Osteoblast (primary cell): ENCODE data around the gene LY6G6F. TPM values are rescaled to one million over a fixed set of nuclear protein-coding genes. Genes with fewer than 3 reads are reported as not detected.
A peak's percentile ranks its signal among the peaks of the same experiment; 100 is the strongest.

Source experiments
- DNase-seq: peaks from one replicate; pipeline ENCODE4 v3.0.0; 2011; ENCODE audit warnings: low spot score, mixed read lengths; ENCODE audit not compliant: insufficient read length; ENCODE audit errors: missing footprints
- H2AFZ ChIP-seq: 2 replicates; pipeline ENCODE4 v1.6.0; 2011; ENCODE audit warnings: mild to moderate bottlenecking, low read length
- H3K27ac ChIP-seq: 2 replicates; pipeline ENCODE4 v1.5.1; 2011; ENCODE audit warnings: mild to moderate bottlenecking, low read depth, low read length, moderate library complexity
- H3K27me3 ChIP-seq: 2 replicates; pipeline ENCODE4 v1.6.0; 2012; ENCODE audit warnings: mild to moderate bottlenecking, control low read depth, inconsistent platforms, low read length, moderate library complexity; ENCODE audit not compliant: insufficient read depth
- H3K36me3 ChIP-seq: 2 replicates; pipeline ENCODE4 v1.5.1; 2011; ENCODE audit warnings: mild to moderate bottlenecking, low read length, control low read depth, moderate library complexity; ENCODE audit not compliant: insufficient read depth
- H3K4me1 ChIP-seq: 2 replicates; pipeline ENCODE4 v1.5.1; 2011; ENCODE audit warnings: mild to moderate bottlenecking, low read length, control low read depth, moderate library complexity; ENCODE audit not compliant: insufficient read depth
- H3K4me2 ChIP-seq: 2 replicates; pipeline ENCODE4 v1.6.0; 2011; ENCODE audit warnings: mild to moderate bottlenecking, low read length; ENCODE audit not compliant: insufficient read depth
- H3K4me3 ChIP-seq: fragments of 200-600 bp; sonication (generic); 3 replicates; pipeline ENCODE4 v1.5.1; 2012; ENCODE audit warnings: mild to moderate bottlenecking, low read length, inconsistent platforms; ENCODE audit not compliant: insufficient read depth
- H3K79me2 ChIP-seq: 2 replicates; pipeline ENCODE4 v1.6.0; 2012; ENCODE audit warnings: mild to moderate bottlenecking, low read length, control low read depth, inconsistent platforms; ENCODE audit not compliant: insufficient read depth
- H3K9me3 ChIP-seq: 2 replicates; pipeline ENCODE4 v1.5.1; 2011; ENCODE audit warnings: low read depth, low read length, control low read depth
- H4K20me1 ChIP-seq: 2 replicates; pipeline ENCODE4 v1.6.0; 2012; ENCODE audit warnings: mild to moderate bottlenecking, low read length, control low read depth; ENCODE audit not compliant: insufficient read depth
- CTCF ChIP-seq: IDR thresholded peaks from 2 replicates; pipeline ENCODE4 v1.5.1; 2011; ENCODE audit warnings: mild to moderate bottlenecking, low read depth, low read length, moderate library complexity; ENCODE audit errors: extremely low read depth
- total RNA-seq: library from RNA; depleted of rRNA; stranded (reverse); fragments of >200 nt; gene quantifications from 2 replicates; pipeline ENCODE4 v1.2.3, GENCODE V29; 2012

Gene LY6G6F
- total RNA-seq, 1 donor: not detected

- Histone ChIP-seq H3K36me3 (peaks cover 14% of the 10 kb centered on the region), H3K4me2 (no peak overlapping the region), H3K27ac (no peak overlapping the region), H3K9me3 (no peaks in the 10 kb centered on the region), H3K27me3 (no peaks in the 10 kb centered on the region), H4K20me1 (no peaks in the 10 kb centered on the region), H3K79me2 (no peaks in the 10 kb centered on the region), H2AFZ (no peak overlapping the region), H3K4me3 (no peak overlapping the region), H3K4me1 (no peaks in the 10 kb centered on the region)
- DNase-seq: no peak
- no peak for TF ChIP-seq CTCF
Observed at GRCh38 chr6:31722173-31722572, 15.5 kb downstream of the LY6G6F start.

- Histone ChIP-seq H3K4me1 (peaks cover 1% of the 10 kb centered on the region), H3K9me3 (no peaks in the 10 kb centered on the region), H3K79me2 (no peaks in the 10 kb centered on the region), H3K27ac (no peak within 1 kb of the TSS), H3K27me3 (no peaks in the 10 kb centered on the region), H4K20me1 (peaks cover 2% of the 10 kb centered on the region), H3K4me2 (no peak within 1 kb of the TSS), H2AFZ (no peak within 1 kb of the TSS), H3K36me3 (peaks cover 18% of the 10 kb centered on the region), H3K4me3 (no peak within 1 kb of the TSS)
- TF ChIP-seq CTCF: no peak
- peak; percentile 26 for DNase-seq
Observed at GRCh38 chr6:31723245-31723979, 16.7 kb downstream of the LY6G6F start, which contains the start of gene MPIG6B. MPIG6B (plus strand) TSS chr6:31723373; CDS start chr6:31723384, 11 bp downstream.

GRCh38 chr6:31723980-31724691 is 17.5 kb downstream of the LY6G6F start:
- Histone ChIP-seq H3K4me1 (peaks cover 9% of the 10 kb centered on the region), H3K4me2 (no peak overlapping the region), H3K4me3 (no peak overlapping the region), H3K79me2 (peaks cover 5% of the 10 kb centered on the region), H4K20me1 (peaks cover 2% of the 10 kb centered on the region), H3K36me3 (peaks cover 18% of the 10 kb centered on the region), H2AFZ (no peak overlapping the region), H3K27ac (no peak overlapping the region), H3K9me3 (no peaks in the 10 kb centered on the region), H3K27me3 (no peaks in the 10 kb centered on the region)
- no peak for TF ChIP-seq CTCF
- DNase-seq: peak; percentile 52
